Cardiac septum (tissue), 1 donor: Measurements from ENCODE around the gene FBXW7. TPM values are rescaled to one million over a fixed set of nuclear protein-coding genes. Genes with fewer than 3 reads are reported as not detected.

Experiments used
- DNase-seq: peaks from one replicate; pipeline ENCODE4 v3.0.0-alpha.2; 2020; ENCODE audit warnings: low spot score
- intact Hi-C: fragments of 100-400 bp; cut with DNase I; formaldehyde crosslinking; loops from one replicate; pipeline ENCODE4 v1.14.0; 2022
- total RNA-seq: library from RNA; stranded (reverse); fragmentation: NEBNext Ultra II Directional; extraction: Animal tissue kit (Norgen Biotek cat#: 25700); gene quantifications from one replicate; pipeline ENCODE4 v1.2.1, GENCODE V29; 2021
- donor health status: DM: no; HTN: no; CAD: no.

Gene FBXW7
- total RNA-seq, 1 donor from 2014 or later = 65.5 TPM

GRCh38 chr4:152480901-152481300, 55.0 kb downstream of the FBXW7 start:
- no peak for DNase-seq
- intact Hi-C loops = no loop called here

GRCh38 chr4:152480326-152480725, 55.6 kb downstream of the FBXW7 start:
- no peak for DNase-seq
- intact Hi-C loops = no loop called here

GRCh38 chr4:152479428-152480026, 56.4 kb downstream of the FBXW7 start:
- intact Hi-C loops = no loop called here

GRCh38 chr4:152478461-152479237, 57.2 kb downstream of the FBXW7 start:
- no peak for DNase-seq
- intact Hi-C loops = no loop called here

More at GRCh38 chr4:152479428-152480026, 56.4 kb downstream of the FBXW7 start:
- no peak for DNase-seq

GRCh38 chr4:152476796-152477195, 59.1 kb downstream of the FBXW7 start:
- no peak for DNase-seq
- intact Hi-C loops = no loop called here

- intact Hi-C loops = no loop called here
- no peak for DNase-seq
These were observed 64.6 kb downstream of the FBXW7 start for GRCh38 chr4:152471251-152471792.

- intact Hi-C loops = no loop called here
- DNase-seq = no peak
These were observed 67.5 kb downstream of the FBXW7 start for GRCh38 chr4:152468408-152468807.

- no peak for DNase-seq
These were observed 68.8 kb downstream of the FBXW7 start for GRCh38 chr4:152467101-152467500.

GRCh38 chr4:152464030-152464823, 71.7 kb downstream of the FBXW7 start:
- intact Hi-C loops = no loop called here
- no peak for DNase-seq

More at GRCh38 chr4:152467101-152467500, 68.8 kb downstream of the FBXW7 start:
- intact Hi-C loops = no loop called here

GRCh38 chr4:152463562-152463961, 72.3 kb downstream of the FBXW7 start:
- intact Hi-C loops = no loop called here
- no peak for DNase-seq

GRCh38 chr4:152462695-152463094, 73.2 kb downstream of the FBXW7 start:
- intact Hi-C loops = no loop called here
- no peak for DNase-seq

- DNase-seq = no peak
- intact Hi-C loops = no loop called here
These were observed 73.8 kb downstream of the FBXW7 start for GRCh38 chr4:152462047-152462446.

- intact Hi-C loops = no loop called here
- no peak for DNase-seq
These were observed 75.4 kb downstream of the FBXW7 start for GRCh38 chr4:152460488-152460887.

GRCh38 chr4:152459326-152459725, 76.6 kb downstream of the FBXW7 start:
- no peak for DNase-seq
- intact Hi-C loops = no loop called here

GRCh38 chr4:152458801-152459302, 77.0 kb downstream of the FBXW7 start:
- intact Hi-C loops = no loop called here
- no peak for DNase-seq

- DNase-seq = no peak
- intact Hi-C loops = no loop called here
These were observed 79.3 kb downstream of the FBXW7 start for GRCh38 chr4:152456609-152457008.

GRCh38 chr4:152455311-152455710, 80.6 kb downstream of the FBXW7 start:
- intact Hi-C loops = no loop called here

GRCh38 chr4:152454398-152455011, 81.4 kb downstream of the FBXW7 start:
- DNase-seq = no peak
- intact Hi-C loops = loop anchor here (5.0 kb wide), 2 partner anchors 188 to 278 kb away; no protein-coding TSS in a partner anchor

More at GRCh38 chr4:152455311-152455710, 80.6 kb downstream of the FBXW7 start:
- no peak for DNase-seq

GRCh38 chr4:152451496-152451895, 84.4 kb downstream of the FBXW7 start:
- intact Hi-C loops = loop anchor here (5.0 kb wide), 2 partner anchors 191 to 281 kb away; no protein-coding TSS in a partner anchor
- no peak for DNase-seq
